Breast epithelium (tissue), 4 donors: ENCODE measurements around the gene F2. TPM values are rescaled to one million over a fixed set of nuclear protein-coding genes. Genes with fewer than 3 reads are reported as not detected.
A peak's percentile ranks its signal among the peaks of the same experiment; 100 is the strongest.

Experiments
- DNase-seq, 2 donors: peaks; one replicate each; pipeline ENCODE4 v3.0.0-alpha.2; 2019; ENCODE audit warnings: low spot score in 2 of 2
- H3K27ac ChIP-seq, 2 donors: fragments of 200-600 bp; sonication (generic) in 1 of 2; one replicate each; pipeline ENCODE4 v1.5.1; 2016 to 2019; ENCODE audit warnings: mild to moderate bottlenecking in 1 of 2
- H3K27me3 ChIP-seq, 2 donors: fragments of 200-600 bp; sonication (generic) in 1 of 2; one replicate each; pipeline versions ENCODE4 v1.5.1 to v1.6.0; 2017 to 2019; ENCODE audit warnings: control low read depth in 1 of 2, mild to moderate bottlenecking in 1 of 2
- H3K36me3 ChIP-seq: fragments of 200-600 bp; one replicate; pipeline ENCODE4 v1.5.1; 2019
- H3K4me1 ChIP-seq, 2 donors: fragments of 200-600 bp; sonication (generic); one replicate each; pipeline ENCODE4 v1.5.1; 2016 to 2019; ENCODE audit warnings: control low read depth in 1 of 2
- H3K4me3 ChIP-seq, 3 donors: fragments of 200-600 bp; sonication (generic); 1 replicate in 2 of 3; 2 replicates in 1 of 3; pipeline ENCODE4 v1.5.1; 2016 to 2019; ENCODE audit warnings: mild to moderate bottlenecking in 3 of 3, moderate library complexity in 2 of 3
- H3K9me3 ChIP-seq, 2 donors: fragments of 200-600 bp; sonication (generic) in 1 of 2; one replicate each; pipeline ENCODE4 v1.5.1; 2016 to 2019; ENCODE audit warnings: control low read depth in 1 of 2
- CTCF ChIP-seq, 3 donors: fragments of 450-650 bp; IDR thresholded peaks; one replicate each; pipeline ENCODE4 v1.5.1; 2016 to 2017; ENCODE audit warnings: antibody characterized with exemption in 3 of 3, mild to moderate bottlenecking in 3 of 3, moderate library complexity in 3 of 3
- POLR2A ChIP-seq: fragments of 450-650 bp; IDR thresholded peaks from one replicate; pipeline ENCODE4 v1.6.1; 2016; ENCODE audit warnings: antibody characterized with exemption, mild to moderate bottlenecking, moderate library complexity
- POLR2AphosphoS5 ChIP-seq, 3 donors: sonication (generic); formaldehyde crosslinking; IDR thresholded peaks; one replicate each; pipeline ENCODE4 v1.6.1; 2017; ENCODE audit warnings: antibody characterized with exemption in 3 of 3
- intact Hi-C: fragments of 100-400 bp; cut with DNase I; formaldehyde crosslinking; loops from one replicate; pipeline ENCODE4 v1.15.1; 2023; ENCODE audit warnings: low total_unique reads
- total RNA-seq, 3 donors: library from RNA; depleted of rRNA; stranded (reverse); fragments of >200 nt; gene quantifications; one replicate each; pipeline ENCODE4 v1.1.0, GENCODE V29; 2016

Gene F2
- total RNA-seq, 3 donors from 2014 or later: not detected

DNA sequence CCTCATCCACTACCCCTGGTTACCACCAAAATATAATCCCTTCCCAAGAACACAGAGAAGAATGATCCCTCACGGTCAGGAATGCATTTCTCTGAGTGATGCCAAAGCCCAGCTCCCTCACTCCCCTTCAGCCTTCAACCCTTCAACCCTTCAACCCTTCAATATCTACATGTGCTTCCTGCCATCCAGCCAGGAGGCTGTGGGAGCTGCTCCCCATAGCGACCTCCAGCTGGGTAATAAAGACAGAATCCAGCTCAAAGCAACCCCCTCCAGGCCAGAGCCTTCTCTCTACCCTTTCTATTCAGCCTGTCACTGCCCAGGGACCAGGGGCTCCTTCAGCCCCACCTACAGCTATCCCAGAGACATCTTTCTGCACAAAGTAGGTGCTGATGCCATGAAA, 21.3 kb upstream of the F2 start:
- no peak for TF ChIP-seq POLR2A
- intact Hi-C loops: no loop called here
- no peaks in the 10 kb centered on the region for H3K9me3 ChIP-seq
- no peaks in the 10 kb centered on the region for H3K27me3 ChIP-seq
- H3K4me3 ChIP-seq: peak overlapping the region in 1 of 3 donors; percentile 31
- peak overlapping the region; percentile 23 to 68 for H3K27ac ChIP-seq
- no peaks in the 10 kb centered on the region for H3K36me3 ChIP-seq
- H3K4me1 ChIP-seq: peaks cover 13 to 23% of the 10 kb centered on the region in 2 donors
- DNase-seq: no peak

DNA sequence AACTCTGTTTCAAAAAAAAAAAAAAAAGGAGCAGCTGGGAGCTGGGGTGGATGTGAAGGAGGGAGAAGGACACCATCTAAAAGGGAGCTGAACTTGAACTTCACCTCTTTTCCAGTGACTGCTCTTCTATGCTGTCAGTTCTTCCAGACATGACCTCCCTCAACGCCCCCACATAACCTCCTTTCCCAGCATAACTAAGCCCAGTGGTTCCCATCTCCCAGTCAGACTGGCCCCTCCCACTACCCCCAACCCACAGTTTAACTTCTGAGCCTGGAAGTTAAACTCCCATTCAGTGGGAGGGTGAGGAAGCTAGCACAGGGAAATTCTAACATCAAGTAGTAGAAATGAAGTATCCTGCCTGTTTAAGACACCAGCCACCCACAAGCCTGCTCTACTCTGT, 20.4 kb upstream of the F2 start:
- H3K9me3 ChIP-seq: no peaks in the 10 kb centered on the region
- H3K4me1 ChIP-seq: peaks cover 13 to 23% of the 10 kb centered on the region in 2 donors
- no peaks in the 10 kb centered on the region for H3K36me3 ChIP-seq
- intact Hi-C loops: no loop called here
- no peaks in the 10 kb centered on the region for H3K27me3 ChIP-seq
- DNase-seq: no peak
- no peak for TF ChIP-seq POLR2AphosphoS5 (IDR thresholded peaks at IDR 0.05)
- no peak for TF ChIP-seq POLR2A
- no peak for TF ChIP-seq CTCF (IDR thresholded peaks at IDR 0.05)
- H3K4me3 ChIP-seq: peak overlapping the region in 1 of 3 donors; percentile 89
- no peak overlapping the region for H3K27ac ChIP-seq

GRCh38 chr11:46700241-46701077, 18.6 kb upstream of the F2 start, which contains the start of the genes ARHGAP1 and ZNF408:
ARHGAP1 (minus strand) TSS chr11:46700619; CDS start chr11:46696107, 4,512 bp downstream.
ZNF408 (plus strand) TSS chr11:46701031; CDS start chr11:46701048, 17 bp downstream.
- Histone ChIP-seq H3K36me3 (peaks cover 16% of the 10 kb centered on the region), H3K9me3 (no peaks in the 10 kb centered on the region), H3K27ac (peak within 1 kb of the TSS; percentile 90 to 96), H3K4me1 (peaks cover 13 to 23% of the 10 kb centered on the region in 2 donors), H3K27me3 (no peaks in the 10 kb centered on the region), H3K4me3 (peak within 1 kb of the TSS; percentile 82 to 100 (median 89))
- intact Hi-C loops: no loop called here
- TF ChIP-seq CTCF (IDR thresholded peaks at IDR 0.05): no peak
- peak; percentile 58 for TF ChIP-seq POLR2A
- peak; percentile 81 to 87 (median 81) for TF ChIP-seq POLR2AphosphoS5 (IDR thresholded peaks at IDR 0.05)
- DNase-seq: peak; percentile 99

DNA sequence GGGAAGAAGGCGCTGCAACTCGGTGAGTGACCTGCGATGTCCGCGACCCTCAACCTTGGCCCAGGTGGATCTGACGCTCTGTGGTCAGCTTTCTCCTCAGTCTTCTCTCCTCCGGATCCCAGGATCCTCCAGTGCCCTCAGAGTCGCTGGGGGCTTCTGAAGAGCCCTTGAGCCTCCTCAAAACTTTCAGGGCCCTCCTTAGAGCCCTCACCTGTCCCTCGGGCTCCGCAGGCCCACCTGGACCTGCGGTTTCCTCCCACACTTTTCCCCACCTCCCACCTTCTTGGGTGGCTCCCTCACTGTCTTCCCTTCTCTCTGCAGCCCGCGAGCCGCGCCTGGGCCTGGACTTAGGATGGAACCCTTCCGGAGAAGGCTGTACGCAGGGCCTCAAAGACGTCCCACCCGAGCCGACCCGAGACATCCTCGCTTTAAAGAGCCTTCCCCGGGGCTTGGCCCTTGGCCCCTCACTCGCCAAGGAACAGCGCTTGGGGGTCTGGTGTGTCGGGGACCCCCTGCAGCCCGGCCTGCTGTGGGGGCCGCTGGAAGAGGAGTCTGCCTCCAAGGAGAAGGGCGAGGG, 17.8 kb upstream of the F2 start:
- Histone ChIP-seq H3K36me3 (peaks cover 20% of the 10 kb centered on the region), H3K9me3 (no peaks in the 10 kb centered on the region), H3K4me1 (peaks cover 13 to 23% of the 10 kb centered on the region in 2 donors), H3K27me3 (no peaks in the 10 kb centered on the region), H3K4me3 (peak overlapping the region; percentile 82 to 100 (median 89)), H3K27ac (peak overlapping the region; percentile 90 to 96)
- TF ChIP-seq POLR2A (no peak), CTCF (IDR thresholded peaks at IDR 0.05) (no peak), POLR2AphosphoS5 (IDR thresholded peaks at IDR 0.05) (no peak)
- DNase-seq: no peak
- intact Hi-C loops: no loop called here

- intact Hi-C loops: no loop called here
- Histone ChIP-seq H3K9me3 (no peaks in the 10 kb centered on the region), H3K27me3 (no peaks in the 10 kb centered on the region), H3K27ac (no peak overlapping the region), H3K36me3 (peaks cover 20% of the 10 kb centered on the region), H3K4me1 (peaks cover 0 to 7% of the 10 kb centered on the region in 2 donors), H3K4me3 (no peak overlapping the region)
- no peak for TF ChIP-seq POLR2A
- TF ChIP-seq CTCF (IDR thresholded peaks at IDR 0.05): no peak
- TF ChIP-seq POLR2AphosphoS5 (IDR thresholded peaks at IDR 0.05): no peak
- DNase-seq: no peak
Measured at GRCh38 chr11:46705070-46705688, 13.8 kb upstream of the F2 start.
